Measurements from ENCODE around the gene TUT7. TPM values are rescaled to one million over a fixed set of nuclear protein-coding genes. Genes with fewer than 3 reads are reported as not detected.

TUT7 gene
- total RNA-seq, 1 donor from 2014 or later: 33.5 TPM

Other genes with a start within 250 kb of the TUT7 start
- 0.98 TPM for gene C9orf153, start 94.8 kb downstream of the TUT7 start, total RNA-seq
- 32.5 TPM for gene ISCA1, start 71.9 kb downstream of the TUT7 start, total RNA-seq